ENCODE data around the gene EYA4.

GRCh38 chr6:133553652-133554051 is 312.5 kb downstream of the EYA4 start:
- TF ChIP-seq YY1 (IDR thresholded peaks at IDR 0.05; ENCODE audit: insufficient read depth, insufficient read length) = no peak
- TF ChIP-seq ZNF274 (IDR thresholded peaks at IDR 0.05; ENCODE audit: low read depth, low read length) = no peak
- no peak for TF ChIP-seq SUZ12 (IDR thresholded peaks at IDR 0.05; ENCODE audit: extremely low read depth, insufficient read depth, insufficient read length)

Measured in NT2/D1 (cell line).